Ishikawa (cell line): ENCODE measurements around the gene CACNG8.

Source experiments
- CEBPB ChIP-seq: IDR thresholded peaks from 2 replicates; pipeline ENCODE4 v1.6.1; 2012
- CREB1 ChIP-seq: IDR thresholded peaks from 2 replicates; pipeline ENCODE4 v1.6.1; 2012; ENCODE audit warnings: low read depth
- EGR1 ChIP-seq: IDR thresholded peaks from 2 replicates; pipeline ENCODE4 v1.6.1; 2012
- EP300 ChIP-seq: IDR thresholded peaks from 2 replicates; pipeline ENCODE4 v1.6.1; 2012; ENCODE audit warnings: borderline replicate concordance
- FOXM1 ChIP-seq: IDR thresholded peaks from 2 replicates; pipeline ENCODE4 v1.6.1; 2012; ENCODE audit warnings: low read depth, borderline replicate concordance
- NFIC ChIP-seq: IDR thresholded peaks from 2 replicates; pipeline ENCODE4 v1.6.1; 2012
- RAD21 ChIP-seq: IDR thresholded peaks from 2 replicates; pipeline ENCODE4 v1.6.1; 2012; ENCODE audit warnings: low read depth
- TAF1 ChIP-seq: IDR thresholded peaks from 2 replicates; pipeline ENCODE4 v1.6.1; 2012; ENCODE audit warnings: low read depth, mild to moderate bottlenecking
- TCF12 ChIP-seq: IDR thresholded peaks from 2 replicates; pipeline ENCODE4 v1.6.1; 2012; ENCODE audit warnings: low read depth
- TEAD4 ChIP-seq: IDR thresholded peaks from 2 replicates; pipeline ENCODE4 v1.6.1; 2012
- USF1 ChIP-seq: IDR thresholded peaks from 2 replicates; pipeline ENCODE4 v1.6.1; 2012
- YY1 ChIP-seq: IDR thresholded peaks from 2 replicates; pipeline ENCODE4 v1.6.1; 2012; ENCODE audit warnings: low read depth
- ZBTB7A ChIP-seq: IDR thresholded peaks from 2 replicates; pipeline ENCODE4 v1.6.1; 2012; ENCODE audit warnings: low read depth
- TF ChIP-seq, protein P1 (sequence below): IDR thresholded peaks from 2 replicates; pipeline ENCODE4 v1.6.1; 2012; ENCODE audit warnings: low read depth, mild to moderate bottlenecking
- TF ChIP-seq, protein P2 (sequence below): IDR thresholded peaks from 2 replicates; pipeline ENCODE4 v1.6.1; 2012

CACNG8 gene

DNA sequence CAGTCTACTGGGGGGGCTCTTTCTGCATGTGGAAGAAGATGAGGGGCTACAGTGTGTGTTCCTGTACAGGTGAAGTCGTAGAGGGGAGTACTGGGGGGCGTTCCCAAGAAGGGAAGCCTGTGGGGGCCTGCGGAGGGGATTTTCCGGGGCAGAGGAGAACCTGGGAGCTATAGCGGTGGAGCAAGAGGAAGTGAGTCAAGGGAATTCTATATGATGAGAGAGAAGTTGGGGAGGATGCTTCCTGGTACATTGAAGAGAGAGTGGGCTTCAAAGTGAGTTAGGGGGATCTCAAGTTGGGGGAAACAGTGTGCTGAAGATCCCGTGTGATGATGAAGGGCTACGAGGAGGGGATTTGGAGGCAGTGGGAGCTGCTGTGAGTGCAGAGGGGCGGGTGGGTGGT is 1.9 kb upstream of the CACNG8 start:
- TF ChIP-seq RAD21 (no peak), EGR1 (no peak), CEBPB (no peak), NFIC (no peak), ZBTB7A (no peak), USF1 (no peak), TEAD4 (no peak), FOXM1 (no peak), TAF1 (no peak), EP300 (no peak), TCF12 (no peak), CREB1 (no peak), YY1 (no peak)
- TF ChIP-seq, protein P1, sequence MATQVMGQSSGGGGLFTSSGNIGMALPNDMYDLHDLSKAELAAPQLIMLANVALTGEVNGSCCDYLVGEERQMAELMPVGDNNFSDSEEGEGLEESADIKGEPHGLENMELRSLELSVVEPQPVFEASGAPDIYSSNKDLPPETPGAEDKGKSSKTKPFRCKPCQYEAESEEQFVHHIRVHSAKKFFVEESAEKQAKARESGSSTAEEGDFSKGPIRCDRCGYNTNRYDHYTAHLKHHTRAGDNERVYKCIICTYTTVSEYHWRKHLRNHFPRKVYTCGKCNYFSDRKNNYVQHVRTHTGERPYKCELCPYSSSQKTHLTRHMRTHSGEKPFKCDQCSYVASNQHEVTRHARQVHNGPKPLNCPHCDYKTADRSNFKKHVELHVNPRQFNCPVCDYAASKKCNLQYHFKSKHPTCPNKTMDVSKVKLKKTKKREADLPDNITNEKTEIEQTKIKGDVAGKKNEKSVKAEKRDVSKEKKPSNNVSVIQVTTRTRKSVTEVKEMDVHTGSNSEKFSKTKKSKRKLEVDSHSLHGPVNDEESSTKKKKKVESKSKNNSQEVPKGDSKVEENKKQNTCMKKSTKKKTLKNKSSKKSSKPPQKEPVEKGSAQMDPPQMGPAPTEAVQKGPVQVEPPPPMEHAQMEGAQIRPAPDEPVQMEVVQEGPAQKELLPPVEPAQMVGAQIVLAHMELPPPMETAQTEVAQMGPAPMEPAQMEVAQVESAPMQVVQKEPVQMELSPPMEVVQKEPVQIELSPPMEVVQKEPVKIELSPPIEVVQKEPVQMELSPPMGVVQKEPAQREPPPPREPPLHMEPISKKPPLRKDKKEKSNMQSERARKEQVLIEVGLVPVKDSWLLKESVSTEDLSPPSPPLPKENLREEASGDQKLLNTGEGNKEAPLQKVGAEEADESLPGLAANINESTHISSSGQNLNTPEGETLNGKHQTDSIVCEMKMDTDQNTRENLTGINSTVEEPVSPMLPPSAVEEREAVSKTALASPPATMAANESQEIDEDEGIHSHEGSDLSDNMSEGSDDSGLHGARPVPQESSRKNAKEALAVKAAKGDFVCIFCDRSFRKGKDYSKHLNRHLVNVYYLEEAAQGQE = no peak
- TF ChIP-seq, protein P2, sequence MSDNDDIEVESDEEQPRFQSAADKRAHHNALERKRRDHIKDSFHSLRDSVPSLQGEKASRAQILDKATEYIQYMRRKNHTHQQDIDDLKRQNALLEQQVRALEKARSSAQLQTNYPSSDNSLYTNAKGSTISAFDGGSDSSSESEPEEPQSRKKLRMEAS = no peak

- TF ChIP-seq CEBPB = no peak
- TF ChIP-seq, protein P2 = no peak
- TF ChIP-seq YY1 = no peak
- TF ChIP-seq TEAD4 = no peak
- no peak for TF ChIP-seq ZBTB7A
- TF ChIP-seq EGR1 = no peak
- TF ChIP-seq USF1 = no peak
- no peak for TF ChIP-seq EP300
- no peak for TF ChIP-seq FOXM1
- no peak for TF ChIP-seq TAF1
- TF ChIP-seq RAD21 = no peak
- TF ChIP-seq TCF12 = no peak
- no peak for TF ChIP-seq NFIC
- TF ChIP-seq, protein P1 = no peak
- no peak for TF ChIP-seq CREB1
Measured at GRCh38 chr19:53961523-53962356, 997 bp upstream of the CACNG8 start.

DNA sequence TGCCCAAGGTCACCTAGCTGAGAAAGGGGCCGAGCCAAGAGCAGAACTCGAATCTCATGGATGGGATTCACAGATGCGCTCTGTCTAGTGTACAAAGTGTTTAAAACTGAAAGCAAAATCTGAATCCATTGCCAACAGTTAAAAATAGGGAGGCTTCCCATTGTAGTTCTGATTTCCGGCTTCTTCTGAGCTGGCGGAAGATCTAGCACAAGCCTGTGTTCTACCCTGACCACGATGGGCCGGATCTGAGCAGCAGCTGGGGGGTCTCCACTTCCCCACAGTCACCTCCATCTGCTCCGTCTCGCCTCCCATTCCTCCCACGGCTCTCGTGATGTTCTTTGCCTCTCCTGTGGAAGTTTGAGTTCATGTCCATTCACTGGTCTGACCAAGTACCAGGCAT is 2.4 kb downstream of the CACNG8 start:
- TF ChIP-seq NFIC (no peak), RAD21 (no peak), ZBTB7A (no peak), TCF12 (no peak), EGR1 (no peak), YY1 (no peak), CREB1 (no peak), EP300 (no peak), TAF1 (no peak), USF1 (no peak), CEBPB (no peak), FOXM1 (no peak), TEAD4 (no peak)
- TF ChIP-seq, protein P2 = no peak
- TF ChIP-seq, protein P1 = no peak
